ENCODE results near the gene CLRN2.

- TF ChIP-seq ETV1 (tag; conservative IDR thresholded peaks at IDR 0.05; ENCODE audit: low read depth) (no peak), ZFP36 (IDR thresholded peaks at IDR 0.05; ENCODE audit: low read depth, low read length, partially characterized antibody) (no peak), CTCF (IDR thresholded peaks at IDR 0.05 in 2 of 3, conservative IDR thresholded peaks at IDR 0.05 in 1 of 3; ENCODE audit: insufficient read depth in 2 of 3, low read depth in 1 of 3, low read length in 3 of 3) (no peak), FOXJ3 (CRISPR knock-in tag; IDR thresholded peaks at IDR 0.05) (no peak), CHD4 (IDR thresholded peaks at IDR 0.05; ENCODE audit: insufficient read depth, insufficient replicate concordance, low read depth, low read length, poor library complexity, severe bottlenecking) (no peak), JUND (IDR thresholded peaks at IDR 0.05; ENCODE audit: borderline replicate concordance, low read depth, low read length) (no peak), JUND (tag; IDR thresholded peaks at IDR 0.05; ENCODE audit: borderline replicate concordance, low read depth, low read length) (no peak), NR1H2 (CRISPR knock-in tag; IDR thresholded peaks at IDR 0.05) (no peak), POLR2A (conservative IDR thresholded peaks at IDR 0.05) (no peak), SIN3A (IDR thresholded peaks at IDR 0.05; ENCODE audit: borderline replicate concordance in 2 of 2, control insufficient read depth in 1 of 2, low read depth in 2 of 2, low read length in 2 of 2) (no peak), JUNB (CRISPR knock-in tag; conservative IDR thresholded peaks at IDR 0.05) (no peak), POLR2AphosphoS2 (IDR thresholded peaks at IDR 0.05; ENCODE audit: low read length) (no peak)
Observed at GRCh38 chr4:17480210-17480927, 34.6 kb upstream of the CLRN2 start.

Measured in K562 (cell line).